ENCODE measurements around the gene ITPR1.

The ITPR1 gene

DNA sequence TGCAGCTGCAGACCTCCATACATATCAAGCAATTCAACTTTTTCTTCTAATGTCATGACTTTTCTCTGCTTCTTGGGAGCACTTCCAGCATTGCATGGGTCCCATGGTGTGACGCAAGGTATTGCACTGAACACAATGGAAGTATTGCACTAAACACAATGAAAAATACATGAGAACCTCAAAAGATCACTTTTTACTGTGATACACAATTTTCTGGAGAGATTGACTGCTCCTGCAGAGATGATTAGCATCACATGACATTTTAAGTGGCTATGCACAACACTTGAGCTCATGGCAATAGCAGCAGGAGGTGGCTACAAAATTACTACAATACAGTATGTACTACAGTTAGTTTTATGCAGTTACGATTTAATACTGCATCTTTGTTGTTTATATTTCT, 372.6 kb downstream of the ITPR1 start:
- no peak for DNase-seq

DNA sequence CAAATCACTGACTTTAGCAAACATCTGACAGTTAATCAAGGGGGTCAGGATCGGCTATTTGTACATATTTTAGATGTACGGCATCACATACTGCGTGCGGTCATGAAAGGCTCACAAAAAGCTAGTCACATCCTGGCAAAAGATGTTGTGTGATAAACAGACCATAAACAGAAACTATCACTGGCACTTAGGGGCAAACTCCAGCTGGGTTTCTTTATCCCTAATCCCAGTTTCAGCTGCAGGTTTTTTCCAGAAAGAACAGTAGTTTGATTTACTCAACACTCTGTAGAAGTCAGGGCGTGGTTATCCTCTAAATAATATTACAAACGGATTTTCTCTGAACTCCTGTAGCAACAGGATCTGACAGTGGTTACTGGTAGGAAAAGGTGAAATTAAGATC, 373.7 kb downstream of the ITPR1 start:
- DNase-seq = no peak

DNA sequence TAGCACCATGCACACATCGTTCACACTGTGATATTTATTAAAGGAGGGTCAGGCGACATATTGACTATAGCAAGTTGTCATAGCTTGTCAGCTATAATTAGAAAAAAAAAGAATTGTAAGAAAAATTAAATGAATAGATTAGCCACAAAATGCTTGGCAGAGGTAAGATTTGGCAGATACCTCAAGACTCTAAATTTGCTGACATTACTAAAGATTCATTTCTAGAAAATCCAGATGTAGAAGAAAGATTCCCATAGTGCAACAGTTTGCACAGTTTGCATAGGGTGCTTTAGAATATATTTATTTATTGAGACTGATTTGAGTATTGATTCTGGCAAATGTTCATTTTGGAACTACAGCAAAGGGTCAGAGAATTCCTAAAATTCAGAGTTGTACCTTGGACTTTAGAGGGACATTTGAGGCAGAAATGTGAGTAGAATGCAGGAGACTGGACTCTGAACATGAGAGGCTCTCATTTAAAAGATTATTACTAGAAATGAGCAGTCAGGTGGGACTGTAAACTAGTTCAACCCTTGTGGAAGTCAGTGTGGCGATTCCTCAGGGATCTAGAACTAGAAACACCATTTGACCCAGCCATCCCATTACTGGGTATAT, 384.1 kb downstream of the ITPR1 start:
- no peak for DNase-seq

DNA sequence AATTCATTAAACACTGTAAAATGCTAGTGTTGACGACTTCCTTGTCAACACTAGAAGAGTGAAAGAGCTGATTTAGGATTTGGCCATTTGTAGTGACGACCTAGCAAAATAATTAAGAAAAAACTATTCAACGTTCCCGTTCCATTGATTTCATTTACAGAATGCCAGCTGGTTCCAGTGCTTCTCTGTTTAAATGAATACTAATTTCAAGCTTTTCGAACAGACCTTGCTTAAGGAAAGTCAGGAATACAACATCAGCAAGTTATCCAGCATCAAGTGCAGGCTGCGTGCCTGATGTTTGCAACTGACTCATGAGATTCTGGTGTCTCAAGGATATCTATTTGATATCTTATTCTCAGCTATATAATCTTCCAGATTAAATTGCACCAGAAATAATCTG, 387.7 kb downstream of the ITPR1 start:
- DNase-seq = no peak

DNA sequence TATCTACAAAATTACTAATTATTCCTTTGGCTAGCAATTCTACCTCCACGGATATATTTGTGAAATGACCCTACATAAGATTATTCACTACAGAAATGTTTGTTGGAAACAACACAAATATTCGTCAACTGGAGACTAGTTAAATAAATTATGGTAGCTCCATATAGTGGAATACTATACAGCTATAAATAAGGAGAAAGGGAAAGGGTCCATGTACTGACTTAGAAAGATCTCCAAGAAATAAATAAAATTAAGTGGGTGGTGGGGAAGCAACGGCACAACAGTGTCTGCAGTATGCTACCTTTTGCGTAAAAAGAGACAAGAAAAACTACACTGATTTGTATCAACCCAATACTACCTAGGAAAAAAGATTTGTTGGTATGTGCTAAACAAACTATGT, 389.4 kb downstream of the ITPR1 start:
- no peak for DNase-seq

DNA sequence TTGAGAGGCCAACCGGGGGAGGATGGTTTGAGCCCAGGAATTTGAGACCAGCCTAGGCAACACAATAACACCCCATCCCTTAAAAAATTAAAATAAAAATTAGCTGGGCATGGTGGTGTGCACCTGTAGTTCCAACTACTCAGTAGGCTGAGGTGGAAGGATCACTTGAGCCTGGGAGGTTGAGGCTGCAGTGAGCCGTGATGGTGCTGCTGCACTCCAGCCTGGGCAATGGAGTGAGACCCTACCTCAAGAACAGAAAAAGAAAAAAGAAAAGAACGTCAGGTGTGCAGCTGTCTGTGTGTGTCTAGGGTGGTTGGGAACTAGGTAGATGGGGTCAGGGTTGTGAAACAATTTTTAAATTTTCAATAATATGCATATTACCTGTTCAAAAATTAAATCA, 389.9 kb downstream of the ITPR1 start:
- DNase-seq = no peak

DNA sequence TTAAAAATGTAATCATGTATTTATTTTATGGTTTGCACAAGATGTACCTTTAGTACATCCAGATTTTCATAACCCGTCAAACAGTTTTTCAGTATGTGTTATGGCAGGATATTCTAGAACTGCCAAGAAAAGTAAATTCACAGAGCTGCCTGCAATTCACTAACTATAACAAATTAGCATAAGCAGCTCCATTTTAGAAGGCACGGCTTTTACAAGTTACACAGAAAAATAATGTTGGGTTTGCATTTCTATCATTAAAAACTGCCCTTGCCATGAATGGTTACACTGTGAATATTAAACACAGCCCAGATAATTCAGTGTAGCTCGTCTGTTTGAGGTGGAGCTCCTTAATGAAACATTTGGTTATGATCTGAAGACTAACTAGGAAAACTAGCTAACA, 391.7 kb downstream of the ITPR1 start:
- no peak for DNase-seq

DNA sequence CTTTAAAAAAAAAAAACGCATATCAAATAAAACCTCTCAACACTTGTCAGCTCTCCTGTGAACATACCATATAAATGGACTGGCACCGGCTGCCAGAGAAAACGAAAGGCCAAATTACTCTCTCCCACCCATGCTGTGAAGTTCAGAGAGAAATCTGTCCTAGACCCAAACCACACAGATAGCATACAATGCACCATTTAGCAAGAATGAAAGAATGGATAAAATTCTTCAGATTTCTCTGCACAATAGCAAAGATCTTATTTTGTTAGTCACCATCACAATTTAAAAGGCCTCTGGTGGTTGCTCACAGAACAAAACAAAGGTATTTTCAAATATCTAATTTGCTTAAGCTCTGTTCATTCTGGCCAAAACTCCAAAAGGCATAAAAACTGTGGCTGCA, 392.2 kb downstream of the ITPR1 start:
- DNase-seq = no peak

DNA sequence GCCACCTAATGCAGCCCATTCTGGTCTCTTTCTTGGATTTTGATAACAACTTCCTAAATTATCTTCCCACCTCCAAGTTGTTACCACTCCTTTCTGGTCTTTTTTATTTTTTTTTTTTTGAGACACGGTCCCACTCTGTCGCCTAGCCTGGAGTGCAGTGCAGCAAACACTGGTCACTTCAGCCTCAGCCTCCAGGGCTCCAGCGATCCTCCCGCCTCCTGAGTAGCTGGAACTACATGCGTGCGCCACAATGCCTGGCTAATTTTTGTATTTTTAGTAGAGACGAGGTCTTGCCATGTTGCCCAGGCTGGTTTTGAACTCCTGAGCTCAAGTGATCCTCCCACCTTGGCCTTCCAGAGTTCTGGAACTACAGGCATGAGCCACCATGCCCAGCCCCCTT, 393.3 kb downstream of the ITPR1 start:
- DNase-seq = no peak

DNA sequence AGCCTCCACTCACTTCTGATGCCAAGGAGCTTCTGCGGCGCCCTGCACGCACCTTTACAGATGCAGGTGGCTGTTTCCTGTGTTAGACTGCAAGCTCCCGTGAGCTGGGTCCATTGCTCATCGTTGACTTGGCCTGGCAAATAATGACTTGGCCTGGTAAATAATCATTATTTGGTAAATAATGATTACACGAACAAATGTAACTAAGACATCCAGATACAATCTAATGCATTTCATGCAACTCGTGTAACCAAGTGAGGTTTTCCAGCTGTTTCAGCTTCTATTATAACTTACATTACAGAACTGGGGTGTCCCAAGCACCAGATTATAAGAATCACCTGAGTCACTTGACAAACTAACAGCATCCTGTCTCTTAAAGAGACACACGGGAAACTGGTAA, 394.0 kb downstream of the ITPR1 start:
- no peak for DNase-seq

DNA sequence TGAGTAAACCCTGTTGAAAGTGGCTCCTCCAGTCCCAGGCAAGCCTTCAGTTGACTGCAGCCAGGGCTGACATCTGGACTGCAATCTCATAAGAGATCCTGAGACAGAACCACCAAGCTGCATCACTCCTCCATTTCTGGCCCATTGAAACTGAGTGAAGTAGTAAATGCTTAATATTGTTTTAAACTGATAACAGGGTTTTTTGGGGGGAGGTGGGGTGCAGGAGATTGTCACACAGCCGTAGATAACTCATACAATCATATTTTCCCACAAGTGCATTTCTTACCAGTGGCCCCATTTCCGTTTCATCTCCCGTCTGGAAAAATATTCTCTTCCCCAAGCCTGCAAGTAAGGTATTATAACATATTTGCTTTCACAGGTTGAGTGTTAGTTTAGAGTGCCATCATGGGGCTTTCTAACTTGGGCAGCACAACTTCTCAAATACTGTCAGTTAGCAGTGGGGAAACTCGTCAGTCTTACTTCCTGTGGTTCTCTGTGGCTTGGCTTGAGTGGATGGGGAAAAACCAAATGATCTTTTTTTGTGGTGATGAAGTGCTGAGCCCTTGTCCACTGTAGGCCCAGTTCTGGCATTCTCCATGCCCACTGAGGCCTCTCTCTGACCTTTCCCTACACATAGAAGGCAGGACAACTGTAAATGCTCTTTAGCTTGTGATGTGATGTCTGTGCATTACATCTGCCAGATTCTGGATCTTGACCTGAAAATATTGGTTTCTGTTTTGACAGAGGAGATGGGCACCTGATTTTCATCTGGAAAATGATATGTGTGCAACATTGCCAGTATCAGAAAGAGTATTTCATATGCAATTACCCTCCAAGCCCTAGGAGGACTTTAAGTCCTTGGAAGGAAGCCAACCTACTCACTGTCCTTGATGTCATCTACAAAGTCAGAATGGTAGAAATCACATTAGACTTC, 396.0 kb downstream of the ITPR1 start:
- DNase-seq = no peak

DNA sequence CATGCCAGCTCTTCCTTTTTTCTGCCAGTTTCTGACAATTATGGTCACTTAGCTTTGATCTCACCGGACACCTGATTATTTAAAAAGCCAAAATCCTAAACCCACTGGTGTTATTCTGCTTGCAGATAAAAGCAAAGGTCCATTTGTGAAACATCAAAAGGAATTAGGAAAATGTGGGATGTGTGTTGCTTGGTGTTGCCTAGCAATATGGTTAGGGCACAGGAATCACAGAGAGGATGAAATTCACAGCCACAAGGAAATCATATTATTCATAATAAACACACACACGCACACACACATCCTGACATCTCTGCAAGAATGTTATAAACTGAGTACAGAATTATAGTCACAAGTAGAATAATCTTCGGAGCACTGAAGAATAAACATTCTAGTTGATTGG, 396.7 kb downstream of the ITPR1 start:
- no peak for DNase-seq

DNA sequence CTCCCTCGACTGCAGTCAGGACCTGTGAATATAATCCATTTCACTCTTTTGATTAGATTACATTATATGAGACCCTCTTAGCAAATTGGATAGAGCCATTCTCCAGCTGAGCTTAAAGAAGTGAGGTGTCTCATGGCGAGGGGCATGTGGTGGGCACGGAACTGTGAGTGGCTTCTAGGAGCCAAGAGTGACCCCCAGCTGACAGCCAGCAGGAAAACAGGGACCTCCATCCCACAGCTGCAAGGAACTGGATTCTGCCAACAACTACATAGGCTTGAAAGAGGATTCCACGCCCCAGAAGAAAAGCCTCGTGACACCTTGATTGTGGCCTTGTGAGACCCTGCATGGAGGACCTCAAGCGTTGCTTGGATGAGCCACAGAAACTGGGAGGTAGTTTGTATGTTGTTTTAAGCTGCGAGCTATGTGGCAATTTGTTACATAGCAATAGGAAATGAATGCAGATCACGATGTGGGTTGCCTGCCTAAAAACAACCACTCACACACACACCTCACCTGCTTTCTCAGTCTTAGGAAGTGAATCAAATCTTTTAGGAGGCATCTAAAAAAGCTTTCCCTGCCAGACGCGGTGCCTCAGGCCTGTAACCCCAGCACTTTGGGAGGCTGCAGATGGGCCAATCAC, 401.9 kb downstream of the ITPR1 start:
- no peak for DNase-seq

DNA sequence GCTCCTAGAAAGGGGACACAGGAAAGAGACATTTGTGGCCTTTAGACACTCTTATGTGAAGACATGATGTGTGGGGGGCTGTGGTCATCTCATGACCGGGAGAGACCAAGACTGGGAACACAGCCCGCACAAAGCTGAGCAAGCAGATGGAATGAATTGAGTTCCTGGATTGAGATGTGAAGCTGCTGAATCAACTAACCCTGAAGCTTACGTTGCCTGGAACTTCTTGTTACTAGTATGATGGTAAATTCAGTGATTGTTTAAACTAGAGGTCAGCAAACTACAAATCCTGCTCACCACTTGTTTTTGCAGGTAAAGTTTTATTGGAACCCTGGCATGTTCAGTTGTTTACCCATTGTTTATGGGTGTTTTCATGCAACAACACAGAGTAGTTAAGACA, 402.7 kb downstream of the ITPR1 start:
- no peak for DNase-seq
